Activated CD8-positive, alpha-beta T cell treated with anti-CD3 and anti-CD28 coated beads for 36 hours (primary cell): ENCODE results near the gene ADAM23. TPM values are rescaled to one million over a fixed set of nuclear protein-coding genes. Genes with fewer than 3 reads are reported as not detected.

ENCODE experiments used
- ATAC-seq: fragments of 200-7000 bp; cut with Tn5 transposase; one replicate; pipeline ENCODE4 v1.10.0; 2021; ENCODE audit warnings: mild to moderate bottlenecking, moderate library complexity
- CTCF ChIA-PET: fragments of 350-600 bp; sonication (Branson Sonifier 250); formaldehyde crosslinking; loops from one replicate; lab custom pipeline; 2021; ENCODE audit warnings: antibody characterized with exemption; lab: Charles Lee
- POLR2A ChIA-PET: fragments of 350-600 bp; sonication (Branson Sonifier 250); formaldehyde crosslinking; loops from one replicate; lab custom pipeline; 2021; ENCODE audit warnings: antibody characterized with exemption; lab: Charles Lee
- DNase-seq: peaks from one replicate; pipeline ENCODE4 v3.0.0-alpha.2; 2020
- H3K27ac Mint-ChIP-seq: one replicate; pipeline ENCODE4 v1.8.0; 2021; ENCODE audit warnings: mild to moderate bottlenecking, mixed read lengths
- H3K27me3 Mint-ChIP-seq: one replicate; pipeline ENCODE4 v1.8.0; 2021; ENCODE audit warnings: mixed read lengths
- H3K36me3 Mint-ChIP-seq: one replicate; pipeline ENCODE4 v1.8.0; 2021; ENCODE audit warnings: low read depth, mixed read lengths
- H3K4me1 Mint-ChIP-seq: one replicate; pipeline ENCODE4 v1.8.0; 2021; ENCODE audit warnings: low read depth, mixed read lengths
- H3K4me3 Mint-ChIP-seq: one replicate; pipeline ENCODE4 v1.8.0; 2021; ENCODE audit warnings: mild to moderate bottlenecking, moderate library complexity, mixed read lengths
- H3K9me3 Mint-ChIP-seq: one replicate; pipeline ENCODE4 v1.8.0; 2021; ENCODE audit warnings: mixed read lengths
- CTCF ChIP-seq: fragments of 200-600 bp; IDR thresholded peaks from one replicate; pipeline ENCODE4 v1.8.0; 2022; ENCODE audit warnings: antibody characterized with exemption, mild to moderate bottlenecking
- intact Hi-C: fragments of 100-400 bp; cut with micrococcal nuclease; formaldehyde crosslinking; loops from one replicate; pipeline ENCODE4 v1.10.0; 2022
- total RNA-seq, 2 experiments: library from RNA; stranded (reverse); gene quantifications; one replicate each; pipeline ENCODE4 v1.2.3, GENCODE V29; 2021

The ADAM23 gene
- total RNA-seq, 2 experiments from 2014 or later, result 0.07 to 0.54 TPM

GRCh38 chr2:206512999-206513398 lies 69.7 kb downstream of the ADAM23 start:
- H3K27ac Mint-ChIP-seq, result no peak overlapping the region
- ChIA-PET POLR2A (no interaction called here), CTCF (no interaction called here)
- no peaks in the 10 kb centered on the region for H3K4me1 Mint-ChIP-seq
- H3K27me3 Mint-ChIP-seq, result peaks cover 17% of the 10 kb centered on the region
- DNase-seq (no peak), ATAC-seq (no peak)
- H3K9me3 Mint-ChIP-seq, result no peaks in the 10 kb centered on the region
- intact Hi-C loops, result no loop called here
- TF ChIP-seq CTCF, result no peak
- no peak overlapping the region for H3K4me3 Mint-ChIP-seq
- no peaks in the 10 kb centered on the region for H3K36me3 Mint-ChIP-seq

GRCh38 chr2:206515580-206515979 lies 72.2 kb downstream of the ADAM23 start:
- no peak for TF ChIP-seq CTCF
- H3K27ac Mint-ChIP-seq, result no peak overlapping the region
- ATAC-seq (no peak), DNase-seq (no peak)
- ChIA-PET CTCF (no interaction called here), POLR2A (interaction anchor here (0.8 kb wide), 1 partner anchor 13 kb away, joined by 3 read pairs; no protein-coding TSS in a partner anchor)
- no peaks in the 10 kb centered on the region for H3K4me1 Mint-ChIP-seq
- intact Hi-C loops, result no loop called here
- H3K36me3 Mint-ChIP-seq, result no peaks in the 10 kb centered on the region
- peaks cover 17% of the 10 kb centered on the region for H3K27me3 Mint-ChIP-seq
- H3K9me3 Mint-ChIP-seq, result no peaks in the 10 kb centered on the region
- H3K4me3 Mint-ChIP-seq, result no peak overlapping the region

GRCh38 chr2:206518997-206519396 lies 75.7 kb downstream of the ADAM23 start:
- no peaks in the 10 kb centered on the region for H3K9me3 Mint-ChIP-seq
- H3K36me3 Mint-ChIP-seq, result no peaks in the 10 kb centered on the region
- no peak for ATAC-seq
- no peak overlapping the region for H3K27ac Mint-ChIP-seq
- H3K27me3 Mint-ChIP-seq, result peaks cover 9% of the 10 kb centered on the region
- TF ChIP-seq CTCF, result no peak
- H3K4me3 Mint-ChIP-seq, result no peak overlapping the region
- intact Hi-C loops, result no loop called here
- no peak for DNase-seq
- CTCF ChIA-PET, result no interaction called here
- H3K4me1 Mint-ChIP-seq, result no peaks in the 10 kb centered on the region
- POLR2A ChIA-PET, result no interaction called here

GRCh38 chr2:206520450-206520849 lies 77.1 kb downstream of the ADAM23 start:
- intact Hi-C loops, result no loop called here
- POLR2A ChIA-PET, result no interaction called here
- CTCF ChIA-PET, result no interaction called here
- DNase-seq (no peak), ATAC-seq (no peak)
- no peak overlapping the region for H3K27ac Mint-ChIP-seq
- no peaks in the 10 kb centered on the region for H3K9me3 Mint-ChIP-seq
- peaks cover 4% of the 10 kb centered on the region for H3K27me3 Mint-ChIP-seq
- no peak overlapping the region for H3K4me3 Mint-ChIP-seq
- no peak for TF ChIP-seq CTCF
- H3K36me3 Mint-ChIP-seq, result no peaks in the 10 kb centered on the region
- H3K4me1 Mint-ChIP-seq, result no peaks in the 10 kb centered on the region

- no peak for ATAC-seq
- ChIA-PET POLR2A (no interaction called here), CTCF (interaction anchor here (0.7 kb wide), 1 partner anchor 36 kb away, joined by 3 read pairs; no protein-coding TSS in a partner anchor)
- Mint-ChIP-seq H3K27me3 (peaks cover 4% of the 10 kb centered on the region), H3K9me3 (no peaks in the 10 kb centered on the region), H3K4me1 (no peaks in the 10 kb centered on the region), H3K36me3 (no peaks in the 10 kb centered on the region), H3K4me3 (no peak overlapping the region), H3K27ac (no peak overlapping the region)
- no peak for DNase-seq
- intact Hi-C loops, result no loop called here
- TF ChIP-seq CTCF, result no peak
These were observed 77.8 kb downstream of the ADAM23 start for GRCh38 chr2:206521115-206521514.
